GM19467 (cell line): ENCODE measurements around the gene ZNF692.
"Not testable (repeated sequence)": the region's sequence is repeated elsewhere in the genome, so short reads cannot be mapped to it uniquely, and the experiment has no call there.

Experiments used
- ATAC-seq: cut with Tn5 transposase; IDR thresholded peaks from one replicate; pipeline ENCODE4 v1.9.1; 2021; ENCODE audit warnings: mild to moderate bottlenecking, moderate library complexity; ENCODE audit not compliant: unreplicated experiment

The ZNF692 gene, protein sequence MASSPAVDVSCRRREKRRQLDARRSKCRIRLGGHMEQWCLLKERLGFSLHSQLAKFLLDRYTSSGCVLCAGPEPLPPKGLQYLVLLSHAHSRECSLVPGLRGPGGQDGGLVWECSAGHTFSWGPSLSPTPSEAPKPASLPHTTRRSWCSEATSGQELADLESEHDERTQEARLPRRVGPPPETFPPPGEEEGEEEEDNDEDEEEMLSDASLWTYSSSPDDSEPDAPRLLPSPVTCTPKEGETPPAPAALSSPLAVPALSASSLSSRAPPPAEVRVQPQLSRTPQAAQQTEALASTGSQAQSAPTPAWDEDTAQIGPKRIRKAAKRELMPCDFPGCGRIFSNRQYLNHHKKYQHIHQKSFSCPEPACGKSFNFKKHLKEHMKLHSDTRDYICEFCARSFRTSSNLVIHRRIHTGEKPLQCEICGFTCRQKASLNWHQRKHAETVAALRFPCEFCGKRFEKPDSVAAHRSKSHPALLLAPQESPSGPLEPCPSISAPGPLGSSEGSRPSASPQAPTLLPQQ

DNA sequence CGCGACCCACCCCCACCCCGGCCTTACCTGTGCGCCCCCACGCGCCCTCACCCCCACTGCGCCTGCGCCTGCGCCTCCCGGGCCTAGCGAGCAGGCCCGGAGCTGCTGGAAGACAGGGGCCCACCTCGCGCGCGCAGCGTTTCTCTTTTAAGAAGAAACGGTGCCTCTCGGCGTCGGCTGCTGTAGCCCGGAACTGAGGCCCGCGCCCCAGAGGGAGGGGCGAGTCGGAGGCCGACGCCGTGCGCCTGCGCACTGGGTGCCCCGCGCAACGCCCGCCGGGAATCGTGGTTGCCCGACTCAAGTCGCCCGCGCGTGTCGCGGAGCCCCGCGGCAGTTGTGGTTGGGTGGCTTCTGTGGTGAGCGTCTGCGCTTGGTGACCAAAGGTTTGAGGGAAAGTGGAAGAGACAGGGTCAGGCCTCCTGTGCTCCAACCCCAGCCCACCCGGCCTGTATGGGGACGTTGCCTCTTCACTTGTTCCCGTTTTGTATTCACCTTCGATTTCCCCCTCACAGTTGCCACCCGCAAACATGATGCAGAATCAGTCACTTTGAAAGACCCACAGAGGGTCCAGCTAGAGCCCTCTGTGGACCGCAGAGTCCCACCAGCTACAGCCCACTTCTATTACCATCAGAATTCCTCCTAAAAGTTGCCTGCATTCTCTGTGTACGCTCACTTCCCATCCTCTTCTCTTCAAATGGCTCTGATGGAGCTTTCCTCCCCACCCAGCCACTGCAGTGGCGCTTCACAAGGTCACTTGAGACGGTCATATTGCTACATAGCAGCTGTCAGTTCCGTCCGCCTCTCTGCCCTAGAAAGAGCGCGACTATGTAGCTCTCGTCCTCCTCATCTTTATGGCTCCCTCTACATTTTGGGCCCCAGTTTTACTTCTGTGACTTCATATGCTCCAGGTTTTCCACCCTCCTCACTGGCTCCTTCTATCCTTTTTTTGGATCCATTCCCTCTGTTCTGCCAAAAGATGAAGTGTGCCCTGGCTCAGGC, at the start of gene ZNF692:
Gene ZNF692 (minus strand): TSS at position 195 of the 999 bp plus-strand sequence. CDS start 776 bp downstream, outside the sequence.
- peak; percentile 64 for ATAC-seq

DNA sequence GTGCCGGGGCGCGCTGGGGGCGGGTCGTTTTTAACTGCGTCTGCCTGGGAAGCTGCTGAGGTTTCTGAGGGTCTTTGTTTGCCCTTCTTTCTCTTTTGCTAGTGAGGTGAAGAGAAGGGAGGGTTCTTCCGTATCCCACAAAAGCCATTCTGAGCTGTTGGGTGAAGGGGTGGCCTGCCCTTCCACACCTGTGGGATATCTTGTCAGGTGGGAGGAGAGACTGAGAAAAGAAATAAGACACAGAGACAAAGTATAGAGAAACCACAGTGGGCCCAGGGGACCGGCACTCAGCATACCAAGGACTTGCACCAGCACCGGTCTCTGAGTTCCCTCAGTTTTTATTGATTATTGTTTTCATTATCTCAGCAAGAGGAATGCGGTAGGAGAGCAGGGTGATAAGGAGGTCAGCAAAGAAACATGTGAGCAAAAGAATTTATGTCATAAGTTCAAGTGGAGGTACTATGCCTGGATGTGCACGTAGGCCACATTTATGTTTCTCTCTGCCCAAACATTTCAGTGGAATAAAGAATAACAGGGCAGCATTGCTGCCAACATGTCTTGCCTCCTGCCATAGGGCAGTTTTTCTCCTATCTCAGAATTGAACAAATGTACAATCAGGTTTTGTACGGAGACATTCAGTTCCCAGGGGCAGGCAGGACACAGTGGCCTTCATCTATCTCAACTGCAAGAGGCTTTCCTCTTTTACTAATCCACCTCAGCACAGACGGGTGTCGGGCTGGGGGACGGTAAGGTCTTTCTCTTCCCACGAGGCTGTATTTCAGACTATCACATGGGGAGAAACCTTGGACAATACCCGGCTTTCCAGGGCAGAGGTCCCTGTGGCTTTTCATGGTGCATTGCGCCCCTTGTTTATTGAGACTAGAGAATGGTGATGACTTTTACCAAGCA, 48.1 kb upstream of the ZNF692 start:
- ATAC-seq, result peak; percentile 13

DNA sequence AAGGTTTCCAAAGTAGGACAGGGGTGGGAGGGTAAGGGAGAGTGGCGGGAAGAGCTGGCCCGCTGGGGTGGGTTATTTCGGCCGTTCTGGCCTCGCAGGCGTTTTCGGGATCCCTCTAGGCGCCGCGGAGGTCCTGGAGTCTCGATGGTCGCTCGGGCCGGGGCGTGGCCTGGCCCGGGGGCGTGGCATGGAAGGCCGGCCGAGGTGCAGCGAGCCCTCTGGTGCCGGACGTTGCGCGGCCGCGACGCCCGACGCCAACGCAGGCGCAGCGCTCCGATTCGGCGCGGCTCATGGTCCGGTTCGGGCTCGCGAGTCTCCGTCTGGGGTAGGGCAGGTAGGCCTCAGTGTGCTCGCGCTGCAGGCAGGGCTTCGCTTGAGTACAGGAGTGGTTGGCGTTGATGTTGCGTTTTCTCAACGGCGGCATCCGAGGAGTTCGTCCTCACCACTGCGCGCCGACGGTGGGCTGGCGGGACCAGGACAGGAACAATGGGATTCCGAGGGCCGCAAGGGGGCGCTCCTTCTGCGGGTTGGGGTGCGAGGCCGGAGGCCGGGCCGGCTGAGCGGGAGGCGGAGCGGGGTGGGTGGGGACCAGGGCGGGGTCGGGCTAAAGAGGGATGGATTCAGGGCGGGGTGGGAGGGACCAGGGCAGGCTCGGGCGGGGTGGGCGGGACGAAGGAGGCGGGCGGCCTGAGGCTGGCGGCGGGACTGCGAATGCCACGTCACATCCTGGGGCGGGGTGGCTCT, 47.3 kb upstream of the ZNF692 start, which contains the start of gene PGBD2:
Gene PGBD2 (plus strand): TSS at position 227 of the 744 bp plus-strand sequence. CDS start 7,628 bp downstream, outside the sequence.
- peak; percentile 96 for ATAC-seq

DNA sequence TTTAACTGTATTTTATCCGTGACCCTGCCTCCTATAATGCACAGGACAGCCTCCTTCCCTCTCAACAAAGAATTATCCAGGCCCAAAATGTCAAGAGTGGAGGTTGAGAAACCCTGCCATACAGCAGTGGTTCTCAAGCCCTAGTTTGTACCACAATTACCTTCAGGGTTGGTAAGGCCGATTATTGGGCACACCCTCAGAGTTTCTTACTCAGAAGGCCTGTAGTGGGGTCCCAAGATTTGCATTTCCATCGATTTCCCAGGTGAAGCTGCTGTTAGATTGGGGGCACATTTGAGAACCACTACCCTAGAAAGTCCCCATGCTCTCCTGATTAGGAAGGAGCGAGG, 46.8 kb upstream of the ZNF692 start:
- ATAC-seq, result no peak

DNA sequence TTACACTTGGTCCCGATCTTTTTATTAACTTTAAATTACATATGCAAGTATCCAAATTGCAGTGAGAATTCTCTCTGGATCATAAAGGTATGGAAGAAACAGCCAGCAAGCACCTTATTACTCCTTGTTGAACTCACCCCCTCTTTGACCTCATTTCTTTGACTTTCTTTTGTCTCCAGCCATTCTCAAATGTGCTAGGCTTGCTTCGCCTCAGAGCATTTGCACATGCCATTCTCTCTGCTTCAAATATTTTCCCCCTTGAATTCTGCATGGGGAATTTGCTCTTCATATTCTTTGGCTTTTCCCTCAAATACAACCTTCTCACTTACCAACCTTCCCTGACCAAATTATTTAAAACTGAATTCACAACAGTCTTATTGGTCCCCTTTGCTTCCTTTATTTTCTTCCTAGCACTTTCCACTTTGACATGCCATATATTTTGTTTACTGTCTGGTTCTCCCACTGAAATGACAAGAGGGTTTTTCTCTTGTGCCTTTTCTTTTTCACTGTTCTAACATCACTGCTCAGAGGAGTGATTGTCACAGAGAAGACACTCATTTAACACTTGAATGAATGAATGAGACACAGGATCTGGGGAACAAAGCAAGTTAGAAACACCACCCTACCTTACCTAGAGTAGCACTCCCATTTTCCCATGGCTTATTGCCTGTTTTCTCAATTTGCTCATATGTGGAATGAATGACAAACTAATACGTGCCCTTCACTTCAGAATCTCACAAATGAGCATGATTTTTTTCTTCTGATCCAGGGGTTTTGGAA, 45.7 kb upstream of the ZNF692 start:
- no peak for ATAC-seq

DNA sequence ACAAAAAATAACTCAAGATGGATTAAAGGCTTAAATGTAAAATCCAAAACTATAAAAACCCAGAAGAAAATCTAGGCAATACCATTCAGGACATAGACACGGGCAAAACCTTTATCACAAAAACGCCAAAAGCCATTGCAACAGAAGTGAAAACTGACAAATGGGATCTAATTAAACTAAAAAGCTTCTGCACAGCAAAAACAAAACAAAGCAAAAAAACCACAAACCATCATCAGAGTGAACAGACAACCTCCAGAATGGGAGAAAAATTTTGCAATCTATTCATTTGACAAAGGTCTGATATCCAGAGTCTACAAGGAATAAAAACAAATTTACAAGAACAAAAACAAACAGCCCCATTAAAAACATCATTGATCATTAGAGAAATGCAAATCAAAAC, 42.7 kb upstream of the ZNF692 start:
- no peak for ATAC-seq

DNA sequence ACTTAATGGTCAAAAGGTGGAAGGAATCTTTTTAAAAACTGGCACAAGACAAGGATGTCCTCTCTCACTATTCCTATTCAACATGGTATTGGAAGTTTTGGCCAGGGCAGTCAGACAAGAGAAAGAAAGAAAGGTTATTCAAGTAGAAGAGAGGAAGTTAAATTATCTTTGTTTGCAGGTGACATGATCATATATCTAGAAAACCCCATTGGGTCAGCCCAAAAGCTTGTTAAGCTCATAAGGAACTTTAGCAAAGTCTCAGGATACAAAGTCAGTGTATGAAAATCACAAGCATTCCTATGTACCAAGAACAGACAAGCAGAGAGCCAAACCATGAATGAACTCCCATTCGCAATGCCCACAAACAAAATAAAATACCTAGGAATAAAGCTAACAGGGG, 41.8 kb upstream of the ZNF692 start:
- ATAC-seq, result no peak

DNA sequence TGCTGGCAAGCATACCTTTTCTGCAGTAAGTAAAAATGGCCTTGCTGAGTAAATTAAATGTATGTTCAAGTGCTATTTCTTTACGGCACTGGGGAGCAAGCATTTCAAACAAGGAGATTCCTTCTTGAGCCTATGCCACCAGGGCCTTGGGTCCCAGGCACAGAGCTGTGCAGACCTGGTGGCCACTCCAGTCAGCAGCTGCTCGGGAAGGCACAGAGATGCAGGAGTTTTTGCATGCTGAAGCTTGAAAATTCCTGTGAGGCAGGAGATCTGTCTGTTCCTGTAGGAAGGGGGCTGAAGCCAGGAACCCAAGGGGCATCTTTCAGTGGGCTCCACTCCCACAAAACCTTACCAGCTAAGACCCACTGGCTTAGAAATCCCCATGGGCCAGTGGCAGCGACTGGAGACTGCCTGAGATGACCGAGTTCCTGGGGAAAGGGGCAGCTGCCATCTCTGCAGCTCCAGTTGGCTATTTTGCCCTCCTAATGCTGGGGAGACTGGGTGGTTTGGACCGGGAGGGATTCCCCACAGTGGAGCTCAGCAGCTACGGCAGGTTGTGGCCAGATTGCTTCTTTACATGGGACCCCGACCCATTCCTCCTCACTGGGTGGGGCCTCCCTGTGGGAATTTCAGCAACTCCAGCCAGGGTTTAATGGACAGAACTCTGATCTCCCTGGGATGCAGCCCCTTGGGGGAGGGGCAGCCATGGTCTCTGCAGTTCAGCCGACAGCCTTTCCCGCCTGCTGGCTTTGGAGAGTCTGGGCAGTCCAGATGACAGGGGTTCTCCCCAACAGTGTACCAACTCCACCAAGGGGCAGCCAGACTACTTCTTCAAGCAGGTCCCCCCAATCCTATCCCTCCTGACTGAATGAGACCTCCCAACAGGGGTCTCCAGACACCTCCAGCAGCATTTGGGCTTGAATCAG, 38.8 kb upstream of the ZNF692 start:
- ATAC-seq, result no peak

DNA sequence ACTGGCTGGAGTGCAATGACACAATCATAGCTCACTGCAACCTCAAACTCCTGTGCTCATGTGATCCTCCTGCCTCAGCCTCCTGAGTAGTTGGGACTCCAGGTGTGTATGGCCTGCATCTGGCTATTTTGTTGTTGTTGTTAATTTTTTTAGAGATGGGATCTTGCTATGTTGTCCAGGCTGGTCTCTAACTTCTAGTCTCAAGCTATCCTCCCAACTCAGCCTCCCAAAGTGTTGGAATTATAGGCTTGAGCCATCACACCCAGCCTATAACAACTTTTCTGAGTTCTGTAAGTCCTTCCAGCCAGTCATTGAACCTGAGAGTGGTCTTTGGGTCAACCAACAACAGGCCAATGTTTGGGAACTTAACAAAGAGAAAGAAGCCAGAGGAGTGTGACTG, 36.0 kb upstream of the ZNF692 start:
- ATAC-seq, result no peak

DNA sequence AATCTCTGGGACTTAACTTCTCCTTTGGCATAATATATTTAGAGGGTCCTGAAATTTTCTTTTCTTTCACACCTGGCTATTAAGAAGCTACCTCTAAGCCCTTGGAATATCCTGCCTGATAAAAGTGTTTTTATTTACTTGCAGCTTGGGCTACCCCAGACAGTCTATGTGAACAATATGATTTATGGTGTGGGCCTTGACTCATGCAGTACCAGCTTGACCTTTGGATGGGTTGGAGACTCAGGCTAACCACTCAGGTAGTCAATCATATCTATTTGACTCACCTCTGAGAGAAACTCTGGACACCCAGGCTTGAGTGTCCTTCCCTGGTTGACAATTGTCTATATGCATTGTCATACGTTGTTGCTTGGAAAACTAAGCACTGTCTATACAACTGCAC, 33.7 kb upstream of the ZNF692 start:
- ATAC-seq, result no peak

DNA sequence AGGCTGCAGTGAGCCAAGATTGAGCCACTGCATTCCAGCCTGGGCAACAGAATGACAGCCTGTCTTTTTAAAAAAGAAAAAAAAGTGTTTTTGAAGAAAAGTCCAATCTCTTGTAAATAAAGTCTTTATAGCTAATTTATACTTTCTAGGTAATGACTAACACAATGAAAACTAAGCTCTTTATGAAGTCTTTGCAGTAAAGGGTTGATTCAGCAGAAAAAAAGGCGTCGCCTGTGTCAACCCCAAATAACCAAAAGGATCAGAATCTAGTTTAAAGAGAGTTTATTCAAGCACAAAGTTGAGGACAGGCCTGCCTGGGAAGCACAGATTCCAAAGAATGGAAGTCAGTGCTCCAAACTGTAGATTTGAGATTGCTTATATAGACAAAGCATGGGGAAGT, 32.9 kb upstream of the ZNF692 start:
- ATAC-seq, result no peak

DNA sequence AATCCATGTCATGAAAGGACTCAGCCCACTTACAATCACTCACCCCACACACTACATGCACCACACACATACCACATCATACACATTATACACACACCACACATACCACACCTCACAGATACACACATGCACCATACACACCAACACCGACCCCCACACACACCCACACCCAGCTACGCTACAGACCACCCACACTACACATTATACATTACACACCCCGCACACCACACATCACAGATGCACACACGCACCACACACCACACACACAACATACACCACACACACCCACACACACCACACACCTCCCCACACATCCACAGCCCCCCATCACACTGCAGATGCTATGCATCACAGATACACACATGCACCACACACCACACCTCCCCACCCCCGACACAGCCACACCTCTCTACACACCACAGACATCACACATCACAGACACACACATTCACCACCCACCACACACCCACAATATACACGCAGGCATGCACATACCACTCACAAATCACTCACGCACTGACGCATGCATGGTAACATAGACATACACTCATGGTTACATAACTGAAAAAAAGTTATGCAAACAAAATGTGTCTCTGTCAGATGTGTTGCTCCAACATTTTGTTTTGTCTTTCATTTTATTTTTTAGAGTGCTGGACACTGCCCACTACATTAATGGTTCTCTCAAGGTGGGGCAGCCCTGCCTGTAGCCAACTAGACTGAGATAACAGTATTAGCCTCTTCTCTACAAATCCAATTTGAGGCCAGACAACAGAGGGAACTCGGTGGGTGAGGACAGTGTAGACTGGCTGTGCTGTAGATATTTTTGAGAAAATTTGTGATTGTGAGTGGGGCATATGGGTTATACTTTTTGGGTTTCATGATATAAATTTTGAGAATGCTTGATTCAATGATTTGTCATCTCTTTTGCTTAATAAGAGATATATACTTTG, 31.9 kb upstream of the ZNF692 start:
- ATAC-seq, result no peak

DNA sequence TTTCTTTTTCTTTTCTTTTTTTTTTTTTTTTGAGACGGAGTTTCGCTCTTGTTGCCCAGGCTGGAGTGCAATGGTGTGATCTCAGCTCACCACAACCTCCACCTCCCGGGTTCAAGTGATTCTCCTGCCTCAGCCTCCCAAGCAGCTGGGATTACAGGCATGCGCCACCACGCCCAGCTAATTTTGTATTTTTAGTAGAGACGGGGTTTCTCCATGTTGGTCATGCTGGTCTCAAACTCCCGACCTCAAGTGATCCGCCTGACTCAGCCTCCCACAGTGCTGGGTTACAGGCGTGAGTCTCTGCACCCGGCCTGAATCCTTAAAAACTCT, 31.0 kb upstream of the ZNF692 start:
- not testable (repeated sequence) for ATAC-seq

DNA sequence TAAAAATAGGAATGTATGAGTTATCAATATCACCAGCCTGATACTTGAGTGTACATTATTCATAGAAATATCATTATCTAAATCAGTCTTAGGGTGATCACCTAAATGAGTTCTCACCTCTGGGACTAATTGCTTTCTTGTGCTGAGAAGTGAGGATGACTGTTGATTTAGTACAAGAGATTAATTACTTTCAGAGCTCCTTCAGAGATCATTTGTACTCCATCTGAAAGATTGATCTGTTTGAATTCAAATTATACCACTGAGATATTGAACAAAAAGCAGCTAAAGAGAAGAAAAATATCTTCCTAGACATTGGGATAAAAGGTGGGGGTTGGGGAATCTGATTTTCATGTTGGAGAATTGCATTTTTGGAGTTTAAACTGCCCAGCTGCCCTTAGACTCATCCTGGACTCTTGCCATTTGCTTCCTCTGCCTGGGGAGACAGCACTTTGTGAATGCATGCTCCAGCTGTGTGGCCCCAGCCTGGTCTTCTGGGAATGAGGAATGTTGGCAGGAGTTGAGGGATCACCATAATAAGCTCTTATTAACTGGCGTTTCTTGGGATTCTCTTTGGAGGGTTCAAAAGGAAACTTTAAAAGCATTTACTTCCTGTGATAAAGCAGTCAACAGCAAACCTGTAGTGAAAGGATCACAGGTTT, 27.5 kb upstream of the ZNF692 start:
- ATAC-seq, result no peak

DNA sequence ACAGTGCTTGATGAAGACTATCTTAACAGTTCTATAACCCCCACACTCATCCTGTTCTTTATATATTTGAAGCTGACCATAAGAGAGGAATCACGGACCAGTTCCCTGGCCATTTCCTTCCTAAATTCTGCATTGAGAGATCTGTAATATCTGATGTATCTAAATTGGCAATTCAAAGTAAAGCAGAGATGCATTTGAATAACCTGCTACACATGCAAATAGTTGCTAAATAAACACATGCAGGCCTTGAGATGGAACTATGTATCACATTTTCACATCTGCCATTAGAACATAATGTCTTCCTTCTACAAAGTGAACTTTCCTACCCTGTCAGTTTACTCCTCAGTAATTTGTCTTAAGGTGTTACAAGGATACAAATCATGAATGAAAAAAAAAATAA, 26.8 kb upstream of the ZNF692 start:
- ATAC-seq, result no peak

DNA sequence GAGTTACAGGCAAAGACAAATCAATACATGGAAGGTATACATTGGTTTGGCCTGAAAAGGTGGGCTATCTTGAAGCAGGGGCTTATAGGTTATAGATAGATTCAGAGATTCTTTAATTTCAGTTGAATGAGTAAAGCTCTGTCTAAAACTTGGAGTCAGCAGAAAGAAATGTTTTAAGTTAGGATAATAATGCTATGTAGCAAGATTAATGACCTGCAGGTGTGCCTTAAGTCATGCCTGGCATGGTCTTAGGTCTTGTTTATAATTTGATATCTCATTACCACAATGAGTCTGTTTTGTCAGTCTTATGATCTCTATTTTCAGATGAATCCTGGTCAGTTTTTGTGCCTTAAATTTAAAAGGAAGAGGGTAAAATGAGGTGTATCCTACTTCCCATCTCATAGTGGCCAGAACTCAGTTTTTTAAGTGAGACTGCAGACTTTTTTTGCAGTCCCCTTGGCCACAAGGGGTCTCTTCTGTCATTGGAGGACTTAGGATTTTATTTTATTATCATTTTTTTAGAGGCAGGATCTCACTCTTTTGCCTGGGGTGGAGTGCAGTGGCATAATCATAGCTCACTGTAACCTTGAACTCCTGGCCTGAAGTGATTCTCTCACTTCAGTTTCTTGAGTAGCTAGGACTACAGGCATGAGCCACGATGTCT, 25.9 kb upstream of the ZNF692 start:
- no peak for ATAC-seq
